C4-2B (cell line): ENCODE measurements around the gene DBH.

Source experiments
- CTCF ChIP-seq: fragments of 450-650 bp; conservative IDR thresholded peaks from 2 replicates; pipeline ENCODE4 v1.5.1; 2017; ENCODE audit warnings: mild to moderate bottlenecking
- ZFX ChIP-seq: fragments of 450-650 bp; IDR thresholded peaks from 2 replicates; pipeline ENCODE4 v1.6.1; 2017

GRCh38 chr9:133631111-133631510, 5.1 kb upstream of the DBH start:
- TF ChIP-seq CTCF (no peak), ZFX (no peak)
